ENCODE measurements around the gene USH2A.

USH2A gene

DNA sequence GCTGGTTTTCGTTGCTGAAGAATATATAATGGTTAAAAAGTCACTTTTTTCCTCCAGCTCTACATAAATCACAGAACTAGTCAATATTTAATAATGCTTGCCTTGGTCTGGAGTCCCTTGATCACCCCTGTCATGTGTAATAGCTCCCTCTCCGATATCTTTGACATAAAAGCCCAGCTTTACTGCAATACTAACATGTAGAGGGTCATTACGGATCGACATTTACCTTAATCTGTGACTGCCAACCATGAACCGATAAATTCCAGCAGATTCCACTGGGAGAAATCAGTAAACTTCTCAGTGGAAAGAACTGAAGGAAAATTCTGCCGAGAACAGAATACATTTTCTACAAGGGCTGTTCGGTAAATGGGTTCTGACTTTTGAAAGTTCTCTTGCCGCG is 459.6 kb downstream of the USH2A start:
- DNase-seq (ENCODE audit: low spot score), result no peak
- H3K4me3 ChIP-seq, result no peak overlapping the region
- TF ChIP-seq, protein P1, sequence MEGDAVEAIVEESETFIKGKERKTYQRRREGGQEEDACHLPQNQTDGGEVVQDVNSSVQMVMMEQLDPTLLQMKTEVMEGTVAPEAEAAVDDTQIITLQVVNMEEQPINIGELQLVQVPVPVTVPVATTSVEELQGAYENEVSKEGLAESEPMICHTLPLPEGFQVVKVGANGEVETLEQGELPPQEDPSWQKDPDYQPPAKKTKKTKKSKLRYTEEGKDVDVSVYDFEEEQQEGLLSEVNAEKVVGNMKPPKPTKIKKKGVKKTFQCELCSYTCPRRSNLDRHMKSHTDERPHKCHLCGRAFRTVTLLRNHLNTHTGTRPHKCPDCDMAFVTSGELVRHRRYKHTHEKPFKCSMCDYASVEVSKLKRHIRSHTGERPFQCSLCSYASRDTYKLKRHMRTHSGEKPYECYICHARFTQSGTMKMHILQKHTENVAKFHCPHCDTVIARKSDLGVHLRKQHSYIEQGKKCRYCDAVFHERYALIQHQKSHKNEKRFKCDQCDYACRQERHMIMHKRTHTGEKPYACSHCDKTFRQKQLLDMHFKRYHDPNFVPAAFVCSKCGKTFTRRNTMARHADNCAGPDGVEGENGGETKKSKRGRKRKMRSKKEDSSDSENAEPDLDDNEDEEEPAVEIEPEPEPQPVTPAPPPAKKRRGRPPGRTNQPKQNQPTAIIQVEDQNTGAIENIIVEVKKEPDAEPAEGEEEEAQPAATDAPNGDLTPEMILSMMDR (IDR thresholded peaks at IDR 0.05), result no peak
- no peak overlapping the region for H3K27ac ChIP-seq

DNA sequence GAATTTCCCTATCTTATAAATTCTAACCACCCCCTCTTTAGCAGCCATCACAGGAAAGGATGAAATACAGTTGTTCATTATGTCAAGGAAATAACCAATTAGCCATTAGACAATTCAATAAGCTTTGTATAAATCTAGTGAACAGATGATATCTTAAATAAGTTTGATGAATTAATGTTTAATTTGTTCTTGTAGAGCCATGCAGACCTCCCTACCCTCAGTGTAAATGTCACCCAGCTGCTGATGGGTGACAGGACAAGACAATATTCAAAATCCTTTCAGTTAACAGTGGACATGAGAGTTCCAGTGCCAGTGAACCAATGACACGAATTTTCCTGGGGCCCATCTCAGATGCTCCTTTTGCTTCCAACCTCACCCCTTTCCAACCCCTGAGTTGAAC is 460.2 kb downstream of the USH2A start:
- H3K27ac ChIP-seq, result no peak overlapping the region
- no peak overlapping the region for H3K4me3 ChIP-seq
- TF ChIP-seq, protein P1 (IDR thresholded peaks at IDR 0.05), result no peak
- no peak for DNase-seq (ENCODE audit: low spot score)

DNA sequence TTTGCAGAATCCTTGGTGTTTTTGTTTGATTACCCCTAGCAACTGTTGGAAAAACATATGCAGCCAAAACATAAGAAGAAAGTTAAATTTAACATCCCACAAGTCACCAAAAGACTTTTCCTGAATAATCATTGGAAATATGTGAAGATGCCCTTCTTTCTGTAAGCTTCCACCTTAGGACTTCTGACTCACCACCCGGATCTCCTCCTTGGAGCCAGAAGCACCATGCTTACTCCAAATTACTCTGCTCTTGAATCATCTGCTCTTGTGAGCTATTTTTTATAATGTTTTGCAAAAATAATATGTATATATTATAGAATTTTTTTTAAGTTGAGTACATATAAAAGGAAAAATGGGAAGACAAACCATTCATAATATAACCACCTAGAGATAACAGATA is 464.4 kb downstream of the USH2A start:
- no peak for DNase-seq (ENCODE audit: low spot score)
- H3K27ac ChIP-seq, result no peak overlapping the region
- TF ChIP-seq, protein P1 (IDR thresholded peaks at IDR 0.05), result no peak
- H3K4me3 ChIP-seq, result no peak overlapping the region

DNA sequence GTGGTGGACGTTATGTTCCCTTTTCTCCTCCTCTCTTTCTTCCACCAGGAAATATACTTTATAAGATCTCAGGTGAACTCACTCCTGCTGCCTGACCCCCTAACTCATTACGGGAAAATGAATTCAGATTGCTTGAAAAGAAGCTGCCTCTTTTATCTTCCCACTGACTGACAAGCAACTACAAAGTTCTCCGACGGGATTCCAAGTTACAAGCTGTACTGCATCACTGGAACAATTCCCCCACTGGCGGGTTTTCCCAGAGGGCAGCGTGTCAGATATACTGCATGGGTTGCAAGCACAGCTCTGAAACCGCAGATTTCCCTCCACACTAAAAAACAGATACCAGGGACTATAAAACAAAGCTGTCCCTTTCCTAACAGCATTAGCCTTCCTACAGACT is 465.6 kb downstream of the USH2A start:
- no peak for DNase-seq (ENCODE audit: low spot score)
- Histone ChIP-seq H3K27ac (no peak overlapping the region), H3K4me3 (no peak overlapping the region)
- TF ChIP-seq, protein P1 (IDR thresholded peaks at IDR 0.05), result no peak

DNA sequence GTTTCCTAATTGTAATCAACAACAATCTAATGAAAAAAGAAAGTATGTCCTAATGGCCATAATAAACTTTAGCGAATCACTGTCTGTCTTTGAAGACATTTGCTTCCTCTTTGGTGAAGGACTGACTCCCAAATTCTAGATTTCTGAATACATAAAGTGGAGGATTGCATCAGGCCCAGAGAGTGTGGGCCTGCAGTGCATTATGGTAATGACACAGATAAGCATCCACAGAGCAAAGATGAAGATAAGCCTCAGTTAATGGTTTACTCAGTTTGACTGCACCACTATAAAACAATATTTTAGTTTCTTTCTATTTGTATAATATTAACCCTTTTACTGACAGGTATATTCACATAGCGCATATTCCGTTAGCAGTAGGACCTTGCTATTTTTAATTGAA is 490.7 kb downstream of the USH2A start:
- DNase-seq (ENCODE audit: low spot score), result no peak
- TF ChIP-seq, protein P1 (IDR thresholded peaks at IDR 0.05), result no peak
- Histone ChIP-seq H3K27ac (no peak overlapping the region), H3K4me3 (no peak overlapping the region)

DNA sequence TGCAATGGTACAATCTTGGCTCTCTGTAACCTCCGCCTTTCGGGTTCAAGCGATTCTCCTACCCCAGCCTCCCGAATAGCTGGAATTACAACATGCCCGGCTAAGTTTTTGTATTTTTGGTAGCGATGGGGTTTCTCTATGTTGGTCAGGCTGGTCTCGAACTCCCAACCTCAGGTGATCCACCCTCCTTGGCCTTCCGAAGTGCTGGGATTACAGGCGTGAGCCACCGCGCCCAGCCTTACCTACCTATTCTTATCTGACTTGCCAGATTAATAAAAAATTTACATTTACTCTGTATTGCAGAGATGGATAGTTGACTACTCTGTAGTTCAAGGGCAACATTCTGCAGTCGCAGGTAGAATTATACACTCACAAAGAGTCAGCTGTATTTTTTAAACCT is 496.6 kb downstream of the USH2A start:
- no peak for DNase-seq (ENCODE audit: low spot score)
- no peak overlapping the region for H3K4me3 ChIP-seq
- TF ChIP-seq, protein P1 (IDR thresholded peaks at IDR 0.05), result no peak
- H3K27ac ChIP-seq, result no peak overlapping the region

DNA sequence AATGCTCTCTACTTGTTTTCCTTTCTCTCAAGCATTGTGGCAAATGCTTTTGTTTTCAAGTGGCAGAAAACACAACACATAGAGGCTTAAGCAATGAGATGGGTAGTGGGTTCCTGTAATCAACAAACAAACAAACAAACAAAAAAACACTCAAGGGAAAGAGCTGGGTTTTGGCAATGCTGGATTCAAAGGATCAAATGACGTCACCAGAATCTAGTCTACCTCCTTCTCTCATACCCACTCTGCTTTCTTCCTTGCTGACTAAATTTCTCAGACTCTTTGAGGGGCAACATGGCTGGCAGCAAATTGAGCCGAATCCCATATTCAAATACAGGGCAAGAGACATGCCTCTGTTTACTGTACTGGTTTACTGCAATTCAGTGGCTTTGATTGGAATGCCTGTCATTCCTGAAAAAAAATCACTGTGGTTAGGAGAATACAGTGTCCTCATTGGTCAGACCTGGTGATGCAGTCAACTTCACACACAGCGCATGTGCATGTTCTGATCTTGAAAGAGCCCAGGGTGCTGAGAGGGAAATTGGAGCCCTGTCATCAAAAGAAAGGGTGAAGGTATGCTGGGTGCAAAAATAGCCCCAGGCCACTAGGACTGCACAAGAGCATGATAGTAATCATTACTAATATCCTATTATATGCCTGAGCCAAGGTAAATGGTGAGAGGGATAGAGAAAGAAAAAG is 500.0 kb downstream of the USH2A start:
- H3K27ac ChIP-seq, result no peak overlapping the region
- no peak overlapping the region for H3K4me3 ChIP-seq
- DNase-seq (ENCODE audit: low spot score), result no peak
- TF ChIP-seq, protein P1 (IDR thresholded peaks at IDR 0.05), result no peak

Data from coronary artery (tissue), 2 donors.